A673 (cell line): ENCODE measurements around the gene ATRN.

ENCODE experiments used
- EZH2 ChIP-seq: fragments of 200-600 bp; sonication (generic); IDR thresholded peaks from 2 replicates; pipeline ENCODE4 v1.6.1; 2017; ENCODE audit warnings: borderline replicate concordance, low read depth, mild to moderate bottlenecking, mixed read lengths, antibody characterized with exemption, low read length; ENCODE audit not compliant: poor library complexity, severe bottlenecking
- TF ChIP-seq, protein P1 (sequence below): fragments of 300-800, 200-600 bp; sonication (generic); conservative IDR thresholded peaks from 2 replicates; pipeline ENCODE4 v1.5.1; 2017; ENCODE audit warnings: low read depth, mild to moderate bottlenecking, antibody characterized with exemption, low read length, moderate library complexity, mixed read lengths

DNA sequence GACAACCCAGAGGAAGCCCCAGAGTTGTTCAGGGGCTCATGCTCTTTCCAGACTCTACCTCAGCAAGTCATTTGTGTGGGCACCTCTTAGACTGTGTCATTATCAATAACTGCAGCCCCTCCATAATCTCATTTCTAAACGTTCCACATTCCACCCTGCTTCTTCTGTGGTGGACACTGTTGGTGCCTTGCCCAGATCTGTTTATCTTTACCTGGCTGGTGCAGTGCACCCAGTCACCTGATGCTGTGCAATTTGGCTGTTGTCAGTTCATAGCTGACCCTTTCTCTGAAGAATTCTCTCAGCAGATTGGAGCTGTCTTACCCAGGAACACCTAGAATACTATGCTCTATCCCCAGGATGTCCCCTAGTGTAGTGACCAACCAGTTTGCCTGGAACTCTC lies 80.0 kb downstream of the ATRN start:
- TF ChIP-seq, protein P1, sequence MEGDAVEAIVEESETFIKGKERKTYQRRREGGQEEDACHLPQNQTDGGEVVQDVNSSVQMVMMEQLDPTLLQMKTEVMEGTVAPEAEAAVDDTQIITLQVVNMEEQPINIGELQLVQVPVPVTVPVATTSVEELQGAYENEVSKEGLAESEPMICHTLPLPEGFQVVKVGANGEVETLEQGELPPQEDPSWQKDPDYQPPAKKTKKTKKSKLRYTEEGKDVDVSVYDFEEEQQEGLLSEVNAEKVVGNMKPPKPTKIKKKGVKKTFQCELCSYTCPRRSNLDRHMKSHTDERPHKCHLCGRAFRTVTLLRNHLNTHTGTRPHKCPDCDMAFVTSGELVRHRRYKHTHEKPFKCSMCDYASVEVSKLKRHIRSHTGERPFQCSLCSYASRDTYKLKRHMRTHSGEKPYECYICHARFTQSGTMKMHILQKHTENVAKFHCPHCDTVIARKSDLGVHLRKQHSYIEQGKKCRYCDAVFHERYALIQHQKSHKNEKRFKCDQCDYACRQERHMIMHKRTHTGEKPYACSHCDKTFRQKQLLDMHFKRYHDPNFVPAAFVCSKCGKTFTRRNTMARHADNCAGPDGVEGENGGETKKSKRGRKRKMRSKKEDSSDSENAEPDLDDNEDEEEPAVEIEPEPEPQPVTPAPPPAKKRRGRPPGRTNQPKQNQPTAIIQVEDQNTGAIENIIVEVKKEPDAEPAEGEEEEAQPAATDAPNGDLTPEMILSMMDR, result no peak
- TF ChIP-seq EZH2, result no peak
